OCI-LY7 (cell line): ENCODE results near the gene GEN1.

Experiments
- EZH2phosphoT487 ChIP-seq: fragments of 200-600 bp; sonication (generic); IDR thresholded peaks from 2 replicates; pipeline ENCODE4 v1.6.1; 2018; ENCODE audit warnings: low read depth, borderline replicate concordance, mild to moderate bottlenecking, mixed run types, antibody characterized with exemption, low read length, moderate library complexity, mixed read lengths
- TF ChIP-seq, protein P1 (sequence below): fragments of 200-600 bp; sonication (generic); conservative IDR thresholded peaks from 2 replicates; pipeline ENCODE4 v1.5.1; 2014; ENCODE audit warnings: mild to moderate bottlenecking, antibody characterized with exemption, low read length, moderate library complexity, mixed read lengths

- TF ChIP-seq, protein P1, sequence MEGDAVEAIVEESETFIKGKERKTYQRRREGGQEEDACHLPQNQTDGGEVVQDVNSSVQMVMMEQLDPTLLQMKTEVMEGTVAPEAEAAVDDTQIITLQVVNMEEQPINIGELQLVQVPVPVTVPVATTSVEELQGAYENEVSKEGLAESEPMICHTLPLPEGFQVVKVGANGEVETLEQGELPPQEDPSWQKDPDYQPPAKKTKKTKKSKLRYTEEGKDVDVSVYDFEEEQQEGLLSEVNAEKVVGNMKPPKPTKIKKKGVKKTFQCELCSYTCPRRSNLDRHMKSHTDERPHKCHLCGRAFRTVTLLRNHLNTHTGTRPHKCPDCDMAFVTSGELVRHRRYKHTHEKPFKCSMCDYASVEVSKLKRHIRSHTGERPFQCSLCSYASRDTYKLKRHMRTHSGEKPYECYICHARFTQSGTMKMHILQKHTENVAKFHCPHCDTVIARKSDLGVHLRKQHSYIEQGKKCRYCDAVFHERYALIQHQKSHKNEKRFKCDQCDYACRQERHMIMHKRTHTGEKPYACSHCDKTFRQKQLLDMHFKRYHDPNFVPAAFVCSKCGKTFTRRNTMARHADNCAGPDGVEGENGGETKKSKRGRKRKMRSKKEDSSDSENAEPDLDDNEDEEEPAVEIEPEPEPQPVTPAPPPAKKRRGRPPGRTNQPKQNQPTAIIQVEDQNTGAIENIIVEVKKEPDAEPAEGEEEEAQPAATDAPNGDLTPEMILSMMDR: no peak
- TF ChIP-seq EZH2phosphoT487: no peak
Observed at GRCh38 chr2:17740203-17740602, 13.7 kb upstream of the GEN1 start.
